Measurements from ENCODE around the gene SEPTIN3. TPM values are rescaled to one million over a fixed set of nuclear protein-coding genes. Genes with fewer than 3 reads are reported as not detected.

SEPTIN3 gene
- total RNA-seq, 2 donors from 2014 or later: 0.46 to 2.3 TPM

DNA sequence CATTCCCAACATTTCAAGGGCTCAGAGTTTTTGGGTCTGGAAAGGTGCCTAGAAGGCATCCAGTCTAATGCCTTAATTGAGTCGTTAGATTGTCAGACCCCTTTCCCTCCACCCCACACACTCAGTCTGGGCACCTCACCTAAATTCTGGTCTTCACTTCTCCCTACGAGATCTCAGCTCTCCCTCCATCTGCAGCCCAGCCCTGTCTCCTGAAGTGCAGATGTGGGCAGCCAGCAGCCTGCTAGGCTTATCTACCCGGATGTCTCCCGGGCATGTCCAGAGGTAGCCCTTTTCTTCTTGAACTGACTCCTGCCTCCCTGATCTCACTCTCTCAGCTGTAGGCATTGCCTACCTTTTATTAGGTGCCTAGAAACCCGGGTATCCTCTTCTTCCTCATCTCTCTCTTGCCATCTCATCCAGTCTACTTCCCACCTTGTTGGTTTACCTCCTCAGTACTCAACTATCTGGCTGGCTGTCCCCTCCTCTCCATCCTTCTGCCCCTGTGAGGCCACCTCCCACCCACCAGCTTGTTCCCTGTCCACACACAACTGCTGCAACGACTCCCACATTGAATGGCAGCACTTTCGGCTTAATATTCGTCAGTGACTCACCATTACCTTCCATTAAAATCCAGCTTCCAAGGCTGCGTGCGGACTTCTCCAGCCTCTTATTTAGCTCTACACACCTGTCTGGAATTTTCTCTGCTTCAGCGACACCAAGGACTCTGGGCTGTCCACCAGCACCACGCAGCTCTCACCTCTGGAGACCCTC, 6.2 kb downstream of the SEPTIN3 start:
- Histone ChIP-seq H3K27ac (no peak overlapping the region), H3K9me3 (no peaks in the 10 kb centered on the region), H3K4me3 (no peak overlapping the region), H3K36me3 (no peaks in the 10 kb centered on the region), H3K4me1 (replicated peaks) (no peaks in the 10 kb centered on the region), H3K27me3 (replicated peaks; ENCODE audit: insufficient read depth) (no peaks in the 10 kb centered on the region)
- 64% methylated on average over 12 of the region's 12 CpGs for WGBS
- intact Hi-C loops (cut with DNase I): no loop called here
- no peak for DNase-seq (ENCODE audit: low spot score)
- TF ChIP-seq POLR2A (IDR thresholded peaks at IDR 0.05) (no peak), POLR2AphosphoS5 (IDR thresholded peaks at IDR 0.05) (no peak)
- TF ChIP-seq, protein P1, sequence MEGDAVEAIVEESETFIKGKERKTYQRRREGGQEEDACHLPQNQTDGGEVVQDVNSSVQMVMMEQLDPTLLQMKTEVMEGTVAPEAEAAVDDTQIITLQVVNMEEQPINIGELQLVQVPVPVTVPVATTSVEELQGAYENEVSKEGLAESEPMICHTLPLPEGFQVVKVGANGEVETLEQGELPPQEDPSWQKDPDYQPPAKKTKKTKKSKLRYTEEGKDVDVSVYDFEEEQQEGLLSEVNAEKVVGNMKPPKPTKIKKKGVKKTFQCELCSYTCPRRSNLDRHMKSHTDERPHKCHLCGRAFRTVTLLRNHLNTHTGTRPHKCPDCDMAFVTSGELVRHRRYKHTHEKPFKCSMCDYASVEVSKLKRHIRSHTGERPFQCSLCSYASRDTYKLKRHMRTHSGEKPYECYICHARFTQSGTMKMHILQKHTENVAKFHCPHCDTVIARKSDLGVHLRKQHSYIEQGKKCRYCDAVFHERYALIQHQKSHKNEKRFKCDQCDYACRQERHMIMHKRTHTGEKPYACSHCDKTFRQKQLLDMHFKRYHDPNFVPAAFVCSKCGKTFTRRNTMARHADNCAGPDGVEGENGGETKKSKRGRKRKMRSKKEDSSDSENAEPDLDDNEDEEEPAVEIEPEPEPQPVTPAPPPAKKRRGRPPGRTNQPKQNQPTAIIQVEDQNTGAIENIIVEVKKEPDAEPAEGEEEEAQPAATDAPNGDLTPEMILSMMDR (IDR thresholded peaks at IDR 0.05): no peak

DNA sequence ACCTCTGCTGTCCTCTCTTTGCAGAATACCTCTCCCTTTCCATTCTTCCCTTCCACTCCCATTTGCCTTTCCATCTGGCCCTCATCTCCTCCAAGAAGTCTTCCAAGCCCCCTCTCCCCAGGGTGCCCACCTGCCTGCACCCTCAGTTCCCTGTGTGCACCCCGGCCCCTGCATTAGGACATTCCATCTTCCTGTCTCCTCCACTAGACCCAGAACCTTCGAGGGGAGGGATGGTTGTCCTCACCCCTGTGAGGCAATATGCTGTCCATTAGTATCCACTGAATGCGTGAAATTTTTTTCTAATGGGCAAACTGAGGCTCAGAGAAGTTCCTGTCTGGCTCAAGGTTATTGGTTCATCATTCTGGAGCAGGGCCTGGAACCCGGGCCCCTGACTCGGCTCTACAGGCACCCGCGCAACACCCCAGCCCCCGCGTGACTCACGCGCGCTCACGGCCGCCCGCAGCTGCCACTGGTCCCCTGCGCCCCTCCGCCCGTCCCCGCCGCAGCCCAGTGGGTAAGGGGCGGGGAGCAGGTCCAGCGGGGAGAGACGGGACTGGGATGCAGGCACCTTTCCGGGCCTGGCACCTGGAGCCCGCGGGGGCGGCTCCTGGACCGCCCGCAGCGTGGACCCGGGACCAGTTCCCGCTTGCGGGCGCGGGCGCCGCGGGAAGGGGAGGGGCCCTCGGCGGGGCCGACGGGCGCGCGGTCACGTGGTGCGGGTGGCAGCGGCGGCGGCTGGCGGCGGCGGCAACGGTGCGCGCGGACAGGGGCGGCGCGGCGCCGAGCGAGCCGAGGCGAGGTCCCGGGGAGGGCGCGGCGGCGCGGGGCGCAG, 7.0 kb downstream of the SEPTIN3 start:
- peak; percentile 46 for DNase-seq (ENCODE audit: low spot score)
- Histone ChIP-seq H3K4me3 (peak overlapping the region; percentile 33 to 46), H3K27me3 (replicated peaks; ENCODE audit: insufficient read depth) (no peaks in the 10 kb centered on the region), H3K27ac (no peak overlapping the region), H3K36me3 (no peaks in the 10 kb centered on the region), H3K4me1 (replicated peaks) (no peaks in the 10 kb centered on the region), H3K9me3 (no peaks in the 10 kb centered on the region)
- TF ChIP-seq, protein P1 (IDR thresholded peaks at IDR 0.05): no peak
- TF ChIP-seq POLR2A (IDR thresholded peaks at IDR 0.05) (no peak), POLR2AphosphoS5 (IDR thresholded peaks at IDR 0.05) (no peak)
- WGBS: 2% methylated on average over 50 of the region's 72 CpGs
- intact Hi-C loops (cut with DNase I): no loop called here

DNA sequence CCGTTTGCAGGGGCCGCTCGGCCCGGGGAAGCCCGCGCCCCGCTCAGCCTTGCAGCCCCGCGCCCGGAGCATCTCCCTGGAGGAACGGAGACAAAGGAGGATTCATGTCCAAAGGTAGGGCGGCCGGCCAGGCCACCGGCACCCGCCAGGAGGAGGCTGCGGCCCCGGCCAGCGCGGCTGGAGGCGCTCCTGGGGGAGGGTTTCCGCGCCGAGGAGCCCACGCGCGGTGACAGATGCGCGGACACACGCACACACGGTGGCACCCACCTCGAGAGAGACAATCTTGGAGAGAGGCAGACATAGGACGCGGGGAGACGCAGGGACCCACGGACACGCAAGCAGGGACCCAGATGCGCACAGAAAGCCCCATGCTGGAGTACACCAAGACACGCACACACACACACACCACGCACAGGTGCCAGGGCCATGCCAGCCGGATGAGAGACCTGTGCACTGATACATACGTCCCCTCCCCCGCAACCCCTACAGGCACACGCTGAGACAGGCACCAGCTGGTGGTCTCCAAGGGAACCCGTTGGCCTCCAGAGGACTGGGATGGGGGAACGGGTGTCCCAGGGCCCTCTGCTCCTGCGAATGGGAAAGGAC, 7.8 kb downstream of the SEPTIN3 start:
- TF ChIP-seq, protein P1 (IDR thresholded peaks at IDR 0.05): no peak
- TF ChIP-seq POLR2AphosphoS5 (IDR thresholded peaks at IDR 0.05) (no peak), POLR2A (IDR thresholded peaks at IDR 0.05) (no peak)
- 2% methylated on average over 46 of the region's 46 CpGs for WGBS
- H3K27me3 ChIP-seq (replicated peaks; ENCODE audit: insufficient read depth): no peaks in the 10 kb centered on the region
- H3K4me1 ChIP-seq (replicated peaks): no peaks in the 10 kb centered on the region
- no peaks in the 10 kb centered on the region for H3K9me3 ChIP-seq
- intact Hi-C loops (cut with DNase I): no loop called here
- H3K4me3 ChIP-seq: peak overlapping the region; percentile 33 to 46
- no peak for DNase-seq (ENCODE audit: low spot score)
- no peak overlapping the region for H3K27ac ChIP-seq
- no peaks in the 10 kb centered on the region for H3K36me3 ChIP-seq

DNA sequence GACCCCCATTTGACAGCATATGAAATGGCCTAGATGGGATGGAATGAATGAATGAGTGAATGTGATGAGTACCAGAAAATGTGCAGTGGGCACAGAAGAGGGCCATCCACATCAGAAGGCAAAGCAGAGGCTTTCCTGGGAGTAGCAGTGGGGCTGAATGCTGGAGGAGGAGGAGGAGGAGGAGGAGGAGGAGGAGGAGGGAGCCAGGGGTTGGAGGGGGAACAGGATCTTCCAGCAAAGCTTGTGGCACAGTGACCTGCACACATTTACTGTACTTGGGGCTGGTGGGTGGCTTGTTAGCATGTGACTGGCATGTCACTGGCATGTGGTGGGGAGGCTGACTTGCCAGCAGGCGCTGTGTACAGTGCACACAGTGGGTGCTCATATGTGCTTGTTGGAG, 9.5 kb downstream of the SEPTIN3 start:
- Histone ChIP-seq H3K36me3 (no peaks in the 10 kb centered on the region), H3K27ac (no peak overlapping the region), H3K4me1 (replicated peaks) (no peaks in the 10 kb centered on the region), H3K4me3 (no peak overlapping the region), H3K27me3 (replicated peaks; ENCODE audit: insufficient read depth) (no peaks in the 10 kb centered on the region), H3K9me3 (no peaks in the 10 kb centered on the region)
- no peak for DNase-seq (ENCODE audit: low spot score)
- TF ChIP-seq, protein P1 (IDR thresholded peaks at IDR 0.05): no peak
- TF ChIP-seq POLR2A (IDR thresholded peaks at IDR 0.05) (no peak), POLR2AphosphoS5 (IDR thresholded peaks at IDR 0.05) (no peak)
- 100% methylated on average over 1 of the region's 1 CpG for WGBS
- intact Hi-C loops (cut with DNase I): no loop called here

All from prostate gland (tissue), 2 donors.